H54 (cell line): ENCODE results near the gene ID4.

ENCODE experiments used
- DNase-seq: peaks from one replicate; pipeline ENCODE4 v3.0.0; 2011; ENCODE audit warnings: low spot score, mixed read lengths; ENCODE audit not compliant: insufficient read length
- FAIRE-seq: peaks from 3 replicates; lab custom pipeline; 2011; peaks lifted over from hg19 to GRCh38; lab: Jason Lieb, UNC
- POLR2A ChIP-seq: IDR thresholded peaks from 2 replicates; pipeline ENCODE4 v1.6.1; 2011; ENCODE audit warnings: low read depth, mild to moderate bottlenecking, low read length

The ID4 gene

DNA sequence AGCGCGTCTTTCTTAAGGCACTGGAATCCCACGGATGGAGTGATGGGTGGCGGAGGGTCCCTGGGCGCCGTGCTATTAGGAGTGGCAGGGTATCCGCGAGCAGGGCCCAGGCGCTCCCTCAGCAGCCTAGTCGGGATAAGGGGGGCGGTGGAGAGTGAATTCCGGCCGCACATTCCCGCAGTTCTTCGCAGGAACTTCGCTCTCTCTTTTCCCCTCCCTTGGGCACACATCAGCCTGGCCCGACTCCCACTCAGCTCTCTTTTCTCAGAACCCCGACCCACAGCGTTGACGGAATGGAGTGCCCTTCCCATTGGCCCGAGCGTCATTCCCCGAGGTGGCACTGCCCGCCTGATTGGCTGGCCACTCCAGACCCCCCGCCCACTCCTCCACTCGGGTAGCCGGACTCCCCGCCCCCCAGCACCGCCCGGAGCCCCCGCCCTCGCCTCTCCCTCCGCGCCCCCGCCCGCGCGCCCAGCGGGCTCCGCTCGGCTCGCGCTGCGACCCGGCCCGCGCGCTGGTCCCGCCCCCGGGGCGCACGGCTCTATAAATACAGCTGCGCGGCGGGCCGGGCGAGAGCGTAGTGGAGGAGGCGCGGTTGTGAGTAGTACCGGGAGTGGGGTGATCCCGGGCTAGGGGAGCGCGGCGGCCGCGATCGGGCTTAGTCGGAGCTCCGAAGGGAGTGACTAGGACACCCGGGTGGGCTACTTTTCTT is at the start of gene ID4:
ID4 (plus strand) TSS at position 572 of the 712 bp plus-strand sequence. CDS start 385 bp downstream, outside the sequence.
- DNase-seq = peak; percentile 35
- no peak for FAIRE-seq
- TF ChIP-seq POLR2A = peak; percentile 99

DNA sequence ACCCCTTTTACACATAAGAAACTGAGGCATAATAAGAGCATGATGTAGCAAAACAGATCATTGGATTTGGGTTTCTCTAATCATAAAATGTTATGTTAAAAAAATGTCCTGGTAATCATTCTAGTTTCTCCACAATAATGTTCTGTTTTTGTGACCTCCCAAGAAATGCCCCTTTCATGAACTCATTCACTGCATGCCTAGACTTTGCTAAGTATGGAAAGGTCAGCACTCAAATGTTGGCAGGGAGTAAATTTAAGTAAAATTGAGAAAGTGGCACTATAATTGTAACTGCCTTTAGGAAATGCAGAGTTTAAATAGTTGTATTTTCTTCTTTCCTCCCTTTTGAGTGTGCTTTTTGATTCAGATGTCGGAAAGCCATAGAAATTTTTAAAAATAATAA is 48.5 kb upstream of the ID4 start:
- DNase-seq = no peak
- FAIRE-seq = no peak
- TF ChIP-seq POLR2A = no peak

DNA sequence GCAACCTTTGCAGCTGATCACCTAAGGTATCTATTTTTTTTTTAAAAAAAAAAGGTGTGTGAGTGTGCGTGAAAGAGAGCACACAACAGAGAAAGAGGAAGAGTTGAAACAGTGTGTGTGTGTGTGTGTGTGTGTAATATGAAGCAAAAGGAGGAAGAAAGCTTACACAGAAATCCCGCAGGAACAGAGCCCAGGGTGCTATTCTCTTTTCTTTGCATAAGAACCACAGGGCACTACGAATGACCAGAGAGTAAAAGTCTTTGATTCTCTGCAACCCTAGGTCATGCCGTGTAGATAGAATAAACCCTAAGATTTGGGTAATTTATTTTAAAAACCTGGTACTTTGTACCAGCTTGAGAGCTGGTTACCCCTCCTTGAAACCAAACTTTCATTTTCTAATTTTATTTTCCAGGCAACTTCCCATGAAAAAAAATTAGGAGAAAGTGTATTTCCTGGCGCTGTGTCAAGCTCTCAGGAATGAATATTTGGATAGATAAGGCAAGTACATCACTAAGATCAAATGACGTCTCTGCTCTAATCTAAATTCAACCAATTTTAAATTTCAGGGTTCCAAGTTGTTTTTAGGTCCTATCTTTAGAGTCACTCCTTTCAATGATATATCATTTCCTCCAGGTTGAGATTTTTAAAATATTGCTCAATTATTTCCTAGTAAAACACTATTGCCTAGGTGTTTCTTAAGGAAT is 47.9 kb upstream of the ID4 start:
- TF ChIP-seq POLR2A = no peak
- DNase-seq (no peak), FAIRE-seq (no peak)

GRCh38 chr6:19791267-19791666 is 45.9 kb upstream of the ID4 start:
- DNase-seq (no peak), FAIRE-seq (no peak)
- TF ChIP-seq POLR2A = no peak

DNA sequence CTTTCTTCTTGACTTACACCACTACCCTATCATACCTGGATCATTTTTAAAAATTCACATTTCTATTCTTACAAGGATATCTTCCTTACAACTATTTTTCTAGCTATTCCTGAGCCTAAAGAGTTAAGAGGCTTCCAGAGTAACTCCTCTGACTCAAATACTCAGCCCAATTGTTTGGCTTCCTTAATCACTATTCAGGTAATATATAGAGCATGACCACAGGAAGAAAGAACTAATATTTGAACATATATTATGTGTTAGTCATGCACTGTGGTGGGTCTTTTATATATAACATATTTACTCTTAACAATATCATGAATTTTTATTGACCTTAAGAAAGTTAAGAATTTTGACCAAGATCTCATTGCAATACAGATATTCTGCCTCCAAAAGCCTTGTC is 42.0 kb upstream of the ID4 start:
- no peak for FAIRE-seq
- TF ChIP-seq POLR2A = no peak
- DNase-seq = no peak

- TF ChIP-seq POLR2A = no peak
- FAIRE-seq (no peak), DNase-seq (no peak)
Measured at GRCh38 chr6:19796452-19796851, 40.7 kb upstream of the ID4 start.

DNA sequence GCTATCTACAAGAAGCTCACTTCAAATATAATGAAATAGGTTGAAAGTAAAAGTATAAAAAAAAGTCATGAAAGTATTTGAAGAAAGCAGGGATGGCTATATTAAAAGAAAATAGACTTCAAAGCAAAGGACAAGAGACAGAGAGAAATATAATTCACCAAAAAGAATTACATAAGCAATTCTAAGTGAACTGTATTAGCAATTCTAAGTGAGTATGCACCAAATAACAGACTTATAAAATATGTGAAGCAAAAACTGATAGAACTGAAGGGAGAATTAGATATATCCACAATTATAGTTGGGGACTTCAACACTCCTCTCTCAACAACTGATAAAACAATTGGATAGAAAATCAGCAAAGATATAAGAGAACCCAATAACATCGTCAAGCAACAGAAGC is 38.8 kb upstream of the ID4 start:
- no peak for TF ChIP-seq POLR2A
- FAIRE-seq = no peak

GRCh38 chr6:19802656-19803055 is 34.5 kb upstream of the ID4 start:
- FAIRE-seq = no peak
- no peak for DNase-seq
- TF ChIP-seq POLR2A = no peak

More for the DNA sequence above, 38.8 kb upstream of the ID4 start:
- no peak for DNase-seq

- DNase-seq = no peak
- no peak for TF ChIP-seq POLR2A
- no peak for FAIRE-seq
Measured at GRCh38 chr6:19803331-19804204, 33.6 kb upstream of the ID4 start.

GRCh38 chr6:19804205-19805128 is 32.7 kb upstream of the ID4 start:
- peak; percentile 78 for DNase-seq
- peak; percentile 44; the same call in 1 of the 2 replicates for TF ChIP-seq POLR2A
- FAIRE-seq = no peak

DNA sequence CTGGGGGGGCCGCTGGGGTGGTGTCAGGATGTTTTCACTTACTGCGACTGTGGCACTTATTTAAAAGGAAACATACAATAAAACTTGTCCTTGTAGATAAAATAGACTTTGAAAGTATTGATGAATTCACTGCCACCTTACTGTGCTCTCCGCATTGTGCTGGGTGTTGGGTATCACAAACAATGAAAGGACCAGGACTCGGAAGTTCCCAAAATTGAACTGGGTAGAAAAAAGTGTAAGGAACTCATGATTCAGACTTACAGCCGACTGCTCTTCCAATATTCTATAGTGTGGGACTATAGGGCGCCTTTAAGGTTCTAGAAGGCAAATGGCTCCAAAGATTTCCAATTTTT is 32.1 kb upstream of the ID4 start:
- FAIRE-seq (no peak), DNase-seq (no peak)
- TF ChIP-seq POLR2A = no peak

DNA sequence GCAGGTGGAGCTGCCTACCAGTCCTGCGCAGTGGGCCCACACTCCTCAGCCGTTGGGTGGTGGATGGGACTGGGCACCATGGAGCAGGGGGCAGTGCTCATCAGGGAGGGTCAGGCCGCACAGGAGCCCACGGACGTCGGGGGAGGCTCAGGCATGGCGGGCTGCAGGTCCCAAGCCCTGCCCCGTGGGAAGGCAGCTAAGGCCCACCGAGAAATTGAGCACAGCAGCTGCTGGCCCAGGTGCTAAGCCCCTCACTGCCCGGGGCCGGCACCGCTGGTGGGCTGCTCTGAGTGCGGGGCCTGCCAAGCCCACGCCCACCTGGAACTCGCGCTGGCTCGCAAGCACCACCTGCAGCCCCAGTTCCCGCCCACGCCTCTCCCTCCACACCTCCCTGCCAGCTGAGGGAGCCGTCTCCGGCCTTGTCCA is 30.2 kb upstream of the ID4 start:
- FAIRE-seq (no peak), DNase-seq (no peak)
- TF ChIP-seq POLR2A = no peak

- DNase-seq (no peak), FAIRE-seq (no peak)
- no peak for TF ChIP-seq POLR2A
Measured at GRCh38 chr6:19811397-19812079, 25.6 kb upstream of the ID4 start.
